Activated naive CD8-positive, alpha-beta T cell treated with anti-CD3 and anti-CD28 coated beads, Interleukin-2, amount 50 U/mL, for 24 hours (primary cell): ENCODE measurements around the gene LPIN2.

Source experiments
- ATAC-seq: fragments of 150-1000 bp; cut with Tn5 transposase; one replicate; pipeline ENCODE4 v1.10.0; 2021
- DNase-seq: peaks from one replicate; pipeline ENCODE4 v3.0.0; 2021
- H3K27ac Mint-ChIP-seq: one replicate; pipeline ENCODE4 v1.8.0; 2021; ENCODE audit warnings: mild to moderate bottlenecking, mixed read lengths
- H3K27me3 Mint-ChIP-seq: one replicate; pipeline ENCODE4 v1.8.0; 2021; ENCODE audit warnings: mixed read lengths
- H3K36me3 Mint-ChIP-seq: one replicate; pipeline ENCODE4 v1.8.0; 2021; ENCODE audit warnings: low read depth, mixed read lengths
- H3K4me1 Mint-ChIP-seq: one replicate; pipeline ENCODE4 v1.8.0; 2021; ENCODE audit warnings: mixed read lengths
- H3K4me3 Mint-ChIP-seq: one replicate; pipeline ENCODE4 v1.8.0; 2021; ENCODE audit warnings: mild to moderate bottlenecking, moderate library complexity, mixed read lengths
- H3K9me3 Mint-ChIP-seq: one replicate; pipeline ENCODE4 v1.8.0; 2021; ENCODE audit warnings: mixed read lengths

The LPIN2 gene, protein sequence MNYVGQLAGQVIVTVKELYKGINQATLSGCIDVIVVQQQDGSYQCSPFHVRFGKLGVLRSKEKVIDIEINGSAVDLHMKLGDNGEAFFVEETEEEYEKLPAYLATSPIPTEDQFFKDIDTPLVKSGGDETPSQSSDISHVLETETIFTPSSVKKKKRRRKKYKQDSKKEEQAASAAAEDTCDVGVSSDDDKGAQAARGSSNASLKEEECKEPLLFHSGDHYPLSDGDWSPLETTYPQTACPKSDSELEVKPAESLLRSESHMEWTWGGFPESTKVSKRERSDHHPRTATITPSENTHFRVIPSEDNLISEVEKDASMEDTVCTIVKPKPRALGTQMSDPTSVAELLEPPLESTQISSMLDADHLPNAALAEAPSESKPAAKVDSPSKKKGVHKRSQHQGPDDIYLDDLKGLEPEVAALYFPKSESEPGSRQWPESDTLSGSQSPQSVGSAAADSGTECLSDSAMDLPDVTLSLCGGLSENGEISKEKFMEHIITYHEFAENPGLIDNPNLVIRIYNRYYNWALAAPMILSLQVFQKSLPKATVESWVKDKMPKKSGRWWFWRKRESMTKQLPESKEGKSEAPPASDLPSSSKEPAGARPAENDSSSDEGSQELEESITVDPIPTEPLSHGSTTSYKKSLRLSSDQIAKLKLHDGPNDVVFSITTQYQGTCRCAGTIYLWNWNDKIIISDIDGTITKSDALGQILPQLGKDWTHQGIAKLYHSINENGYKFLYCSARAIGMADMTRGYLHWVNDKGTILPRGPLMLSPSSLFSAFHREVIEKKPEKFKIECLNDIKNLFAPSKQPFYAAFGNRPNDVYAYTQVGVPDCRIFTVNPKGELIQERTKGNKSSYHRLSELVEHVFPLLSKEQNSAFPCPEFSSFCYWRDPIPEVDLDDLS

GRCh38 chr18:3013024-3013804, at the start of gene LPIN2:
Gene LPIN2, minus strand, starts transcription at chr18:3013144. Its CDS starts 52,304 bp downstream, at chr18:2960840.
- Mint-ChIP-seq H3K36me3 (peaks cover 33% of the 10 kb centered on the region), H3K4me1 (peaks cover 60% of the 10 kb centered on the region), H3K9me3 (no peaks in the 10 kb centered on the region), H3K27me3 (no peaks in the 10 kb centered on the region), H3K27ac (peak within 1 kb of the TSS; percentile 89), H3K4me3 (peak within 1 kb of the TSS; percentile 95)
- DNase-seq (peak; percentile 95), ATAC-seq (peak; percentile 93)

GRCh38 chr18:3061581-3062312, 48.8 kb upstream of the LPIN2 start:
- Mint-ChIP-seq H3K9me3 (peaks cover 9% of the 10 kb centered on the region), H3K27me3 (no peaks in the 10 kb centered on the region), H3K4me1 (peaks cover 61% of the 10 kb centered on the region), H3K4me3 (peak overlapping the region; percentile 79), H3K27ac (peak overlapping the region; percentile 100), H3K36me3 (peaks cover 5% of the 10 kb centered on the region)
- DNase-seq, result peak; percentile 59
- peak; percentile 94 for ATAC-seq

DNA sequence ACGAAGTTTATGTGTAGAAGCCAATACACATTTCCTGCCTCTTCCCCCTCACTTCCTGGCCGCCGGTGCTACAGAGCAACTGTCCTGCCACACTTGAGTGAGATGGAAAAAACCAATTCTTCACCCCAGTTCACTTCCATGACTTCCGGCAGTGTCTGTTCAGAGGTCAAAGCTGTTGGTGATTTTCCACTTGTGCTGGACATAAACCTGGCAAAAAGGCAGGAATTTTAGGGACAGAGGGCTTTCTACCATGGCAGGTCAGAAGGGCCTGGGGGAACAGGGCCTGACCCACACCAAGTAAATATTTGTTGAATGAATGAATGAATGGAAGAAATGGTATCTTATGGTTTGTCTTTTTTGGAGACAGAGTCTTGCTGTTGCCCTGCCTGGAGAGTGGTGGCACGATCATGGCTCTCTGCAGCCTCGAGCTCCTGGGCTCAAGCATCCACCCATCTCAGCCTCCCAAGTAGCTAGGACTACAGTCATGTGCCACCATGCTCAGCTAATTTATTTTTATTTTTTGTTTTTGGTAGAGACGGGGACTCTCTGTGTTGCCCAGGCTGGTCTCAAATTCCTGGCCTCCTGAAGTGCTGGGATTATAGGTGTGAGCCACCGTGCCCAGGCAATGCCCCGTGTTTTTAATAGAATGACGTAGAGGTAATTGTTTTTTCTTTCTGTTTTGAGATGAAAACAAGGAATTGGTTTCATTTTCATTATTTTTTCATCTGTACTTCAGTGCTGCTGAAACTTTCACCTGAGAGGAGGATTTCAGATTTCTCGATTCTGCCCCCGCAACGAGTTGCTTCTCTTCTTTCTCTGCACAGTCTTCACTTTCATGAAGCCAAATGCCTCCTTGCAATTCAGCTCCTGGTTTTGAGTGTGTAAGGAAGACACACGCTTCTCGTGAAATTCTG, 48.0 kb upstream of the LPIN2 start:
- H3K9me3 Mint-ChIP-seq, result peaks cover 9% of the 10 kb centered on the region

GRCh38 chr18:3059272-3059671, 46.3 kb upstream of the LPIN2 start:
- Mint-ChIP-seq H3K9me3 (peaks cover 9% of the 10 kb centered on the region), H3K36me3 (peaks cover 5% of the 10 kb centered on the region), H3K27me3 (no peaks in the 10 kb centered on the region), H3K27ac (no peak overlapping the region), H3K4me1 (peaks cover 57% of the 10 kb centered on the region), H3K4me3 (no peak overlapping the region)
- no peak for DNase-seq
- ATAC-seq, result no peak

More for the DNA sequence above, 48.0 kb upstream of the LPIN2 start:
- ATAC-seq (peak; percentile 38), DNase-seq (peak; percentile 62)
- Mint-ChIP-seq H3K36me3 (peaks cover 5% of the 10 kb centered on the region), H3K4me1 (peaks cover 57% of the 10 kb centered on the region), H3K27ac (peak overlapping the region; percentile 100), H3K27me3 (no peaks in the 10 kb centered on the region), H3K4me3 (peak overlapping the region; percentile 79)

- Mint-ChIP-seq H3K27me3 (no peaks in the 10 kb centered on the region), H3K27ac (peak overlapping the region; percentile 31), H3K4me1 (peaks cover 57% of the 10 kb centered on the region), H3K9me3 (peaks cover 10% of the 10 kb centered on the region), H3K4me3 (no peak overlapping the region), H3K36me3 (peaks cover 5% of the 10 kb centered on the region)
- ATAC-seq, result no peak
- DNase-seq, result no peak
Observed at GRCh38 chr18:3058328-3059191, 45.6 kb upstream of the LPIN2 start.

GRCh38 chr18:3057526-3057925, 44.6 kb upstream of the LPIN2 start:
- no peaks in the 10 kb centered on the region for H3K27me3 Mint-ChIP-seq
- H3K9me3 Mint-ChIP-seq, result peaks cover 17% of the 10 kb centered on the region
- no peak overlapping the region for H3K4me3 Mint-ChIP-seq
- no peak for ATAC-seq
- H3K4me1 Mint-ChIP-seq, result peaks cover 51% of the 10 kb centered on the region
- no peak for DNase-seq
- H3K36me3 Mint-ChIP-seq, result peaks cover 5% of the 10 kb centered on the region
- no peak overlapping the region for H3K27ac Mint-ChIP-seq

GRCh38 chr18:3056311-3056710, 43.4 kb upstream of the LPIN2 start:
- ATAC-seq, result no peak
- Mint-ChIP-seq H3K27me3 (no peaks in the 10 kb centered on the region), H3K36me3 (peaks cover 5% of the 10 kb centered on the region), H3K27ac (no peak overlapping the region), H3K4me3 (no peak overlapping the region), H3K9me3 (peaks cover 13% of the 10 kb centered on the region), H3K4me1 (peaks cover 46% of the 10 kb centered on the region)
- DNase-seq, result no peak

DNA sequence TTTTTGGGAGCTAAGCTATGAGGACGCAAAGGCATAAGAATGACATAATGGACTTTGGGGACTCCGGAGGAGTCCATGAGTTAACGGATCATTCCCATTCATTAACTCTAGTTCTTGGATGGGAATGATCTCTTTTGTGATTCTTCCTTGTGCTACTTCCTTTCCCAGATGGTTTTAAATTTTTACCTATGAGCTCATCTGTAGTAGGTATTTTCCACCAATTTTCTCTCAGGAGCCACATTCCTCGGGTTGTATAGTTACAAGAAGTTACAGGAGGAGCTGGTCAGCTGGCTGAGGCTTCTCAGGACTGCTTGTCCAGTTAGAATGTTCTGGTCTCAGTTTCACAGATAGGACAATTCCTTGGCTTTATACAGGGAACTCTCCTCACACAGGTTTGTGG, 42.9 kb upstream of the LPIN2 start:
- H3K9me3 Mint-ChIP-seq, result peaks cover 11% of the 10 kb centered on the region
- H3K4me3 Mint-ChIP-seq, result no peak overlapping the region
- peaks cover 41% of the 10 kb centered on the region for H3K4me1 Mint-ChIP-seq
- H3K27me3 Mint-ChIP-seq, result no peaks in the 10 kb centered on the region
- H3K36me3 Mint-ChIP-seq, result peaks cover 2% of the 10 kb centered on the region
- DNase-seq, result no peak
- ATAC-seq, result no peak
- no peak overlapping the region for H3K27ac Mint-ChIP-seq

GRCh38 chr18:3055186-3055728, 42.3 kb upstream of the LPIN2 start:
- H3K27me3 Mint-ChIP-seq, result no peaks in the 10 kb centered on the region
- DNase-seq (no peak), ATAC-seq (no peak)
- no peak overlapping the region for H3K4me3 Mint-ChIP-seq
- H3K9me3 Mint-ChIP-seq, result peaks cover 8% of the 10 kb centered on the region
- no peak overlapping the region for H3K27ac Mint-ChIP-seq
- peaks cover 2% of the 10 kb centered on the region for H3K36me3 Mint-ChIP-seq
- H3K4me1 Mint-ChIP-seq, result peaks cover 36% of the 10 kb centered on the region

- no peaks in the 10 kb centered on the region for H3K27me3 Mint-ChIP-seq
- peaks cover 8% of the 10 kb centered on the region for H3K9me3 Mint-ChIP-seq
- H3K36me3 Mint-ChIP-seq, result peaks cover 2% of the 10 kb centered on the region
- DNase-seq (no peak), ATAC-seq (no peak)
- peaks cover 32% of the 10 kb centered on the region for H3K4me1 Mint-ChIP-seq
- no peak overlapping the region for H3K4me3 Mint-ChIP-seq
- no peak overlapping the region for H3K27ac Mint-ChIP-seq
Observed at GRCh38 chr18:3054780-3055179, 41.8 kb upstream of the LPIN2 start.

- H3K27me3 Mint-ChIP-seq, result no peaks in the 10 kb centered on the region
- peaks cover 27% of the 10 kb centered on the region for H3K4me1 Mint-ChIP-seq
- no peak for ATAC-seq
- H3K9me3 Mint-ChIP-seq, result peaks cover 8% of the 10 kb centered on the region
- no peak overlapping the region for H3K4me3 Mint-ChIP-seq
- no peaks in the 10 kb centered on the region for H3K36me3 Mint-ChIP-seq
- no peak for DNase-seq
- H3K27ac Mint-ChIP-seq, result no peak overlapping the region
Observed at GRCh38 chr18:3054214-3054613, 41.3 kb upstream of the LPIN2 start.

DNA sequence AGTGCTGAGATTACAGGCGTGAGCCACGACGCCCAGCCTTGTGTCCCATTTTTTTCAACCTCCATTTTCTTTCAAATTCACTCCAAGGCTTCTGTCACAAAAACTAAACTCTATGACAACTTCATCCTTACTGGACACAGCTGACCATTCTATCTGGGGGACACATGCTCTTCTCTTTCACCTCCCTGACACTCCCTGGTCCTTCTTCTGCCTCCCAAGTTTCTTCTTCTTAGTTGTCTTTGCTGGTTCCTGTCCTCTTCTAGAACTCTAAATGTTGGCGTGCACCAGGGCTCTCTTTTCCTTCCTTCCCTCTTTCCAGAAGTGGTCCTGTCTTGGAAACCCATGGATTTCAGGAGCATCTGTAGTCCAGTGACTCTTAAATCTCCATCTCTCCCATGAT, 40.1 kb upstream of the LPIN2 start:
- no peak for DNase-seq
- Mint-ChIP-seq H3K4me1 (peaks cover 16% of the 10 kb centered on the region), H3K36me3 (no peaks in the 10 kb centered on the region), H3K27ac (no peak overlapping the region), H3K27me3 (no peaks in the 10 kb centered on the region), H3K4me3 (no peak overlapping the region), H3K9me3 (peaks cover 8% of the 10 kb centered on the region)
- ATAC-seq, result no peak
